Skin epidermis (tissue), 12 donors: Measurements from ENCODE around the gene PSAPL1.

ENCODE experiments used
- H3K27ac ChIP-seq, 21 experiments: fragments of 200-600 bp; sonication (generic) in 11 of 21; one replicate each; pipeline ENCODE4 v1.5.0; 2020; ENCODE audit warnings: mild to moderate bottlenecking in 3 of 21, inconsistent platforms in 2 of 21, moderate library complexity in 2 of 21
- H3K4me3 ChIP-seq, 7 experiments: fragments of 200-600 bp; sonication (generic) in 2 of 7; one replicate each; pipeline ENCODE4 v1.5.0; 2020; ENCODE audit warnings: inconsistent platforms in 2 of 7, mild to moderate bottlenecking in 2 of 7, moderate library complexity in 1 of 7

PSAPL1 gene

GRCh38 chr4:7402526-7402925 is 32.2 kb downstream of the PSAPL1 start:
- Histone ChIP-seq H3K27ac (no peak overlapping the region), H3K4me3 (no peak overlapping the region)

GRCh38 chr4:7400671-7401298 is 33.9 kb downstream of the PSAPL1 start:
- Histone ChIP-seq H3K4me3 (no peak overlapping the region), H3K27ac (no peak overlapping the region)

GRCh38 chr4:7399440-7400234 is 35.1 kb downstream of the PSAPL1 start:
- H3K4me3 ChIP-seq, result no peak overlapping the region
- no peak overlapping the region for H3K27ac ChIP-seq

- H3K27ac ChIP-seq, result no peak overlapping the region
- no peak overlapping the region for H3K4me3 ChIP-seq
These were observed 35.8 kb downstream of the PSAPL1 start for GRCh38 chr4:7398788-7399439.

GRCh38 chr4:7398104-7398423 is 36.7 kb downstream of the PSAPL1 start:
- Histone ChIP-seq H3K4me3 (no peak overlapping the region), H3K27ac (peak overlapping the region in 2 of 21 experiments; percentile 59 to 61)

- Histone ChIP-seq H3K27ac (peak overlapping the region in 3 of 21 experiments; percentile 20 to 61 (median 59)), H3K4me3 (no peak overlapping the region)
These were observed 37.3 kb downstream of the PSAPL1 start for GRCh38 chr4:7397206-7398103.

GRCh38 chr4:7396186-7396910 is 38.4 kb downstream of the PSAPL1 start:
- Histone ChIP-seq H3K4me3 (no peak overlapping the region), H3K27ac (peak overlapping the region in 2 of 21 experiments; percentile 59 to 61)

GRCh38 chr4:7395645-7396044 is 39.1 kb downstream of the PSAPL1 start:
- Histone ChIP-seq H3K27ac (peak overlapping the region in 1 of 21 experiments; percentile 21), H3K4me3 (no peak overlapping the region)

GRCh38 chr4:7394681-7395451 is 39.9 kb downstream of the PSAPL1 start:
- Histone ChIP-seq H3K27ac (no peak overlapping the region), H3K4me3 (no peak overlapping the region)

- Histone ChIP-seq H3K4me3 (no peak overlapping the region), H3K27ac (peak overlapping the region in 2 of 21 experiments; percentile 21 to 54)
These were observed 40.8 kb downstream of the PSAPL1 start for GRCh38 chr4:7393601-7394575.

- Histone ChIP-seq H3K4me3 (no peak overlapping the region), H3K27ac (peak overlapping the region in 2 of 21 experiments; percentile 21 to 54)
These were observed 42.0 kb downstream of the PSAPL1 start for GRCh38 chr4:7392438-7393421.

- Histone ChIP-seq H3K27ac (no peak overlapping the region), H3K4me3 (no peak overlapping the region)
These were observed 42.9 kb downstream of the PSAPL1 start for GRCh38 chr4:7391637-7392437.

- no peak overlapping the region for H3K4me3 ChIP-seq
- H3K27ac ChIP-seq, result no peak overlapping the region
These were observed 43.7 kb downstream of the PSAPL1 start for GRCh38 chr4:7390906-7391636.

GRCh38 chr4:7390336-7390735 is 44.4 kb downstream of the PSAPL1 start:
- no peak overlapping the region for H3K27ac ChIP-seq
- no peak overlapping the region for H3K4me3 ChIP-seq

- Histone ChIP-seq H3K27ac (no peak overlapping the region), H3K4me3 (no peak overlapping the region)
These were observed 45.0 kb downstream of the PSAPL1 start for GRCh38 chr4:7389719-7390118.
